ENCODE measurements around the gene MS4A4E. TPM values are rescaled to one million over a fixed set of nuclear protein-coding genes. Genes with fewer than 3 reads are reported as not detected.

The MS4A4E gene
- total and polyA plus RNA-seq, 2 of the 8 experiments (the other 6 are each of a cell fraction or from before 2014, with no cell fraction given) = not detected

DNA sequence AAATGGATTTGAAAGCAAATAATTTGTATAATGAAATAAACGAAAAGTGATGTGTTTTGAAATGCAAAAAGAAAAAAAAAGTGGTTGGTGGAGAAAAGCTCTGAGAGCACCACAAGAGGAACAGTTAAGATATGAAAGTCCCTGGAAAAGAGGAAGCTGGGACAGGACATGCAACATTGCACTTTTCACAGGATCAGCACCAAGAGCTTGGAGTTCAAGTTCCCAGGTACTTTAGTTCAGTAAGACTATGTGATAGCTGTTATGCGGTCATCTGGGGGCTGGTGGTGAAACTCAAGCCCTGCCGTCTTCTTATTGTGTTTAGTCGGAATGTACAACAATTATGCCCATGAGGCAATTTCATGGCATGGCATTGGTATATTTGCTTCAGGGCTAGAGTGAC lies 20.5 kb upstream of the MS4A4E start (continued):
- TF ChIP-seq BACH1 (IDR thresholded peaks at IDR 0.05; ENCODE audit: low read length) (no peak), BCL11A (IDR thresholded peaks at IDR 0.05; ENCODE audit: low read depth in 2 of 2, low read length in 2 of 2) (no peak), KDM1A (IDR thresholded peaks at IDR 0.05; ENCODE audit: borderline replicate concordance, low read length) (no peak), SIRT6 (IDR thresholded peaks at IDR 0.05; ENCODE audit: low read length) (no peak), KDM5A (IDR thresholded peaks at IDR 0.05; ENCODE audit: low read length) (no peak), TBP (IDR thresholded peaks at IDR 0.05; ENCODE audit: low read depth, low read length) (no peak)
